ENCODE results near the gene LRRC17. TPM values are rescaled to one million over a fixed set of nuclear protein-coding genes. Genes with fewer than 3 reads are reported as not detected.

The LRRC17 gene
- total RNA-seq, 1 experiment from 2014 or later, result 0.42 TPM

DNA sequence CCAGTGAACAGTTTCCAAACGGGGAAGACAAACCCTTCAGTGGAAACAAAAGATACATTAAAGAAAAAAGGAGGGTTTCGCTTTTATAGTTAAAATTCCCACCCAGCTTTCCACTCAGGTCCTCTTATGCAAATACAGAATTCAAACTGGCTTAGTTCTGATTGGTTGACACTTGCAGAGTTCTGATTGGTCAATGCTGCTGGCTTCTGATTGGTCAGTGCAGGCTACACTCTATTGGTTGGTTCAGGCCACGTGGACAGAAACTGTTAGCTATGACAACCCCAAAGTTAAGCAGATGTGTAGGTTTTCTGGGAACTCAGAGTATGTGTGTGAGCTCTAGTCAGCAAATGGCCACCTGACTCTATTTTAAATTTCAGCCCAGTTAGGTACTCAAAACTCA is 81.8 kb downstream of the LRRC17 start:
- Mint-ChIP-seq H3K27ac (ENCODE audit: unreplicated experiment) (no peak overlapping the region), H3K4me1 (ENCODE audit: low read depth, unreplicated experiment) (peaks cover 5% of the 10 kb centered on the region), H3K9me3 (ENCODE audit: low read depth, unreplicated experiment) (peaks cover 5% of the 10 kb centered on the region), H3K36me3 (ENCODE audit: insufficient read depth, unreplicated experiment) (no peaks in the 10 kb centered on the region), H3K4me3 (ENCODE audit: low read depth, unreplicated experiment) (no peak overlapping the region), H3K27me3 (ENCODE audit: unreplicated experiment) (no peaks in the 10 kb centered on the region)
- intact Hi-C loops (cut with micrococcal nuclease; ENCODE audit: unreplicated experiment), result loop anchor here (5.0 kb wide), 1 partner anchor 43 kb away; no protein-coding TSS in a partner anchor
- no peak for DNase-seq
- no TSS peak for BruUV-seq (replicated peaks)
- CTCF ChIA-PET, result no interaction called here
- TF ChIP-seq, protein P1, sequence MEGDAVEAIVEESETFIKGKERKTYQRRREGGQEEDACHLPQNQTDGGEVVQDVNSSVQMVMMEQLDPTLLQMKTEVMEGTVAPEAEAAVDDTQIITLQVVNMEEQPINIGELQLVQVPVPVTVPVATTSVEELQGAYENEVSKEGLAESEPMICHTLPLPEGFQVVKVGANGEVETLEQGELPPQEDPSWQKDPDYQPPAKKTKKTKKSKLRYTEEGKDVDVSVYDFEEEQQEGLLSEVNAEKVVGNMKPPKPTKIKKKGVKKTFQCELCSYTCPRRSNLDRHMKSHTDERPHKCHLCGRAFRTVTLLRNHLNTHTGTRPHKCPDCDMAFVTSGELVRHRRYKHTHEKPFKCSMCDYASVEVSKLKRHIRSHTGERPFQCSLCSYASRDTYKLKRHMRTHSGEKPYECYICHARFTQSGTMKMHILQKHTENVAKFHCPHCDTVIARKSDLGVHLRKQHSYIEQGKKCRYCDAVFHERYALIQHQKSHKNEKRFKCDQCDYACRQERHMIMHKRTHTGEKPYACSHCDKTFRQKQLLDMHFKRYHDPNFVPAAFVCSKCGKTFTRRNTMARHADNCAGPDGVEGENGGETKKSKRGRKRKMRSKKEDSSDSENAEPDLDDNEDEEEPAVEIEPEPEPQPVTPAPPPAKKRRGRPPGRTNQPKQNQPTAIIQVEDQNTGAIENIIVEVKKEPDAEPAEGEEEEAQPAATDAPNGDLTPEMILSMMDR (IDR thresholded peaks at IDR 0.05; ENCODE audit: unreplicated experiment), result no peak

Other genes with a start within 250 kb of the LRRC17 start
- 13.9 and 16.6 TPM in 2 replicates for gene POLR2J2, start 241.3 kb upstream of the LRRC17 start, total RNA-seq (2022)
- gene FAM185A, start 164.0 kb upstream of the LRRC17 start, total RNA-seq (2022), result 9.1 and 9.9 TPM in 2 replicates
- gene FBXL13, start 161.8 kb downstream of the LRRC17 start, total RNA-seq (2022), result 1.3 and 2.6 TPM in 2 replicates
- 34.5 and 41.0 TPM in 2 replicates for gene ARMC10, start 162.1 kb downstream of the LRRC17 start, total RNA-seq (2022)
- 25.9 and 28.6 TPM in 2 replicates for gene NAPEPLD, start 236.1 kb downstream of the LRRC17 start, total RNA-seq (2022)